Cardiac muscle cell (in vitro differentiated cells and primary cell): ENCODE results near the gene NPLOC4. TPM values are rescaled to one million over a fixed set of nuclear protein-coding genes. Genes with fewer than 3 reads are reported as not detected.

Experiments
- polyA plus RNA-seq: library from polyadenylated mRNA; unstranded; fragments of >200 nt; fragmentation: Nextera tagmentation; extraction: Ambion mirVana; gene quantifications from 2 replicates; pipeline ENCODE4 v1.2.1, GENCODE V29; 2016
- total RNA-seq: library from RNA; depleted of rRNA; stranded (reverse); fragments of >200 nt; gene quantifications from 2 replicates; pipeline ENCODE4 v1.2.3, GENCODE V29; 2016

The NPLOC4 gene
- total and polyA plus RNA-seq, 2 experiments from 2014 or later = 51.5 to 53.8 TPM

Other genes starting within 250 kb of the NPLOC4 start
- gene BAHCC1, start 241.7 kb downstream of the NPLOC4 start, total RNA-seq = 27.1 and 47.3 TPM in 2 replicates
- gene BAHCC1, start 241.7 kb downstream of the NPLOC4 start, polyA plus RNA-seq = 20.0 and 20.3 TPM in 2 replicates
- gene ACTG1, start 124.3 kb downstream of the NPLOC4 start, total RNA-seq = 2,244 and 2,883 TPM in 2 replicates
- gene ACTG1, start 124.3 kb downstream of the NPLOC4 start, polyA plus RNA-seq = 1,007 and 1,036 TPM in 2 replicates
- 9.0 and 11.3 TPM in 2 replicates for gene FSCN2, start 108.7 kb downstream of the NPLOC4 start, total RNA-seq
- 1.5 and 2.4 TPM in 2 replicates for gene FSCN2, start 108.7 kb downstream of the NPLOC4 start, polyA plus RNA-seq
- 57.0 and 65.6 TPM in 2 replicates for gene FAAP100, start 84.8 kb downstream of the NPLOC4 start, total RNA-seq
- 51.2 and 56.9 TPM in 2 replicates for gene FAAP100, start 84.8 kb downstream of the NPLOC4 start, polyA plus RNA-seq
- 5.0 TPM in 2 replicates for gene TSPAN10, start 84 bp upstream of the NPLOC4 start, total RNA-seq
- 4.0 and 5.8 TPM in 2 replicates for gene TSPAN10, start 84 bp upstream of the NPLOC4 start, polyA plus RNA-seq
- 0.32 and 1.8 TPM in 2 replicates for gene PDE6G, start 19.4 kb upstream of the NPLOC4 start, total RNA-seq
- 0.85 and 2.3 TPM in 2 replicates for gene PDE6G, start 19.4 kb upstream of the NPLOC4 start, polyA plus RNA-seq
- gene OXLD1, start 29.5 kb upstream of the NPLOC4 start, total RNA-seq = 100 and 130 TPM in 2 replicates
- gene OXLD1, start 29.5 kb upstream of the NPLOC4 start, polyA plus RNA-seq = 85.5 and 104 TPM in 2 replicates
- gene CCDC137, start 29.6 kb upstream of the NPLOC4 start, total RNA-seq = 16.9 and 20.1 TPM in 2 replicates
- 23.2 and 23.4 TPM in 2 replicates for gene CCDC137, start 29.6 kb upstream of the NPLOC4 start, polyA plus RNA-seq
- 44.3 and 58.3 TPM in 2 replicates for gene ARL16, start 46.7 kb upstream of the NPLOC4 start, total RNA-seq
- 92.0 and 109 TPM in 2 replicates for gene ARL16, start 46.7 kb upstream of the NPLOC4 start, polyA plus RNA-seq
- gene HGS, start 46.9 kb upstream of the NPLOC4 start, total RNA-seq = 86.1 and 107 TPM in 2 replicates
- gene HGS, start 46.9 kb upstream of the NPLOC4 start, polyA plus RNA-seq = 108 and 109 TPM in 2 replicates
- gene MRPL12, start 66.3 kb upstream of the NPLOC4 start, total RNA-seq = 45.0 and 47.5 TPM in 2 replicates
- gene MRPL12, start 66.3 kb upstream of the NPLOC4 start, polyA plus RNA-seq = 187 and 222 TPM in 2 replicates
- 29.3 and 38.5 TPM in 2 replicates for gene SLC25A10, start 75.2 kb upstream of the NPLOC4 start, total RNA-seq
- 34.9 and 52.2 TPM in 2 replicates for gene SLC25A10, start 75.2 kb upstream of the NPLOC4 start, polyA plus RNA-seq
- 0.15 TPM in 1 of 2 replicates, not detected in the other for gene GCGR, start 167.0 kb upstream of the NPLOC4 start, total RNA-seq
- 0.79 TPM in 1 of 2 replicates, not detected in the other for gene GCGR, start 167.0 kb upstream of the NPLOC4 start, polyA plus RNA-seq
- 161 and 219 TPM in 2 replicates for gene MCRIP1, start 196.2 kb upstream of the NPLOC4 start, total RNA-seq
- 179 and 233 TPM in 2 replicates for gene MCRIP1, start 196.2 kb upstream of the NPLOC4 start, polyA plus RNA-seq
- gene PPP1R27, start 197.9 kb upstream of the NPLOC4 start, total RNA-seq = not detected in 2 replicates
- gene PPP1R27, start 197.9 kb upstream of the NPLOC4 start, polyA plus RNA-seq = 1.0 TPM in 1 of 2 replicates, not detected in the other
- 972 and 1,150 TPM in 2 replicates for gene P4HB, start 223.4 kb upstream of the NPLOC4 start, total RNA-seq
- gene P4HB, start 223.4 kb upstream of the NPLOC4 start, polyA plus RNA-seq = 388 and 597 TPM in 2 replicates
- gene ARHGDIA, start 234.2 kb upstream of the NPLOC4 start, total RNA-seq = 101 and 177 TPM in 2 replicates
- 139 and 163 TPM in 2 replicates for gene ARHGDIA, start 234.2 kb upstream of the NPLOC4 start, polyA plus RNA-seq